ENCODE measurements around the gene HABP2.

GRCh38 chr10:113569576-113569975, 16.7 kb downstream of the HABP2 start:
- TF ChIP-seq CTCF (IDR thresholded peaks at IDR 0.05; ENCODE audit: poor library complexity) (no peak), EZH2 (IDR thresholded peaks at IDR 0.05; ENCODE audit: borderline replicate concordance) (no peak), EZH2phosphoT487 (IDR thresholded peaks at IDR 0.05; ENCODE audit: low read depth, severe bottlenecking, unreplicated experiment) (no peak)
